ENCODE measurements around the gene IGFL4.

DNA sequence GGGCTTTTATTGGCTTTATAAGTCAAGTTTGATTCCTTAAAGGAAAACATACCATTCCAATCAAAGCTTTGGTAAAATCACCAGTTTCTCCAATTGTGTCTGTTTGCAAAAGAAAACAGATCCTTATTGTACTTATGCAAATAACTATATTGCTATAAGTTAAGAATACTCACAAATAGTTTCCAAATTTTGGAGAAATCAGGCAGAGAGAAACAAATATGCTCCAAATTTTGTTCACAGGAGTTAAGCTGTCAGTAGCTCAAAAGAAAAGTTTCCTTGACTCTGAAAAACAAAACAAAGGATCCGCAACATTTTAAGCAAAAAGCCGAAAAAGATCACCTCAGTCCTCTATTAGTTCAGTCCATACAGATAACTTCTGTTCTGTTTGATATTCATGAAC, 19.2 kb upstream of the IGFL4 start:
- no peak for TF ChIP-seq ZNF138 (tag by site-specific recombination; IDR thresholded peaks at IDR 0.05; ENCODE audit: borderline replicate concordance)
- no peak for TF ChIP-seq ZNF580 (tag by site-specific recombination; IDR thresholded peaks at IDR 0.05)
- TF ChIP-seq CTCF (tag by site-specific recombination; IDR thresholded peaks at IDR 0.05), result no peak
- TF ChIP-seq ZNF629 (tag by site-specific recombination; IDR thresholded peaks at IDR 0.05), result no peak
- no peak for TF ChIP-seq ZNF514 (tag by site-specific recombination; IDR thresholded peaks at IDR 0.05)
- no peak for TF ChIP-seq GLI4 (tag by site-specific recombination; IDR thresholded peaks at IDR 0.05)
- TF ChIP-seq EGR2 (tag by site-specific recombination; IDR thresholded peaks at IDR 0.05; ENCODE audit: low read depth), result no peak
- TF ChIP-seq, protein P1, sequence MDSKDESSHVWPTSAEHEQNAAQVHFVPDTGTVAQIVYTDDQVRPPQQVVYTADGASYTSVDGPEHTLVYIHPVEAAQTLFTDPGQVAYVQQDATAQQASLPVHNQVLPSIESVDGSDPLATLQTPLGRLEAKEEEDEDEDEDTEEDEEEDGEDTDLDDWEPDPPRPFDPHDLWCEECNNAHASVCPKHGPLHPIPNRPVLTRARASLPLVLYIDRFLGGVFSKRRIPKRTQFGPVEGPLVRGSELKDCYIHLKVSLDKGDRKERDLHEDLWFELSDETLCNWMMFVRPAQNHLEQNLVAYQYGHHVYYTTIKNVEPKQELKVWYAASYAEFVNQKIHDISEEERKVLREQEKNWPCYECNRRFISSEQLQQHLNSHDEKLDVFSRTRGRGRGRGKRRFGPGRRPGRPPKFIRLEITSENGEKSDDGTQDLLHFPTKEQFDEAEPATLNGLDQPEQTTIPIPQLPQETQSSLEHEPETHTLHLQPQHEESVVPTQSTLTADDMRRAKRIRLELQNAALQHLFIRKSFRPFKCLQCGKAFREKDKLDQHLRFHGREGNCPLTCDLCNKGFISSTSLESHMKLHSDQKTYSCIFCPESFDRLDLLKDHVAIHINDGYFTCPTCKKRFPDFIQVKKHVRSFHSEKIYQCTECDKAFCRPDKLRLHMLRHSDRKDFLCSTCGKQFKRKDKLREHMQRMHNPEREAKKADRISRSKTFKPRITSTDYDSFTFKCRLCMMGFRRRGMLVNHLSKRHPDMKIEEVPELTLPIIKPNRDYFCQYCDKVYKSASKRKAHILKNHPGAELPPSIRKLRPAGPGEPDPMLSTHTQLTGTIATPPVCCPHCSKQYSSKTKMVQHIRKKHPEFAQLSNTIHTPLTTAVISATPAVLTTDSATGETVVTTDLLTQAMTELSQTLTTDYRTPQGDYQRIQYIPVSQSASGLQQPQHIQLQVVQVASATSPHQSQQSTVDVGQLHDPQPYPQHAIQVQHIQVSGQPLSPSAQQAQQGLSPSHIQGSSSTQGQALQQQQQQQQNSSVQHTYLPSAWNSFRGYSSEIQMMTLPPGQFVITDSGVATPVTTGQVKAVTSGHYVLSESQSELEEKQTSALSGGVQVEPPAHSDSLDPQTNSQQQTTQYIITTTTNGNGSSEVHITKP (tag by site-specific recombination; IDR thresholded peaks at IDR 0.05), result no peak
- no peak for TF ChIP-seq SP2 (tag by site-specific recombination; IDR thresholded peaks at IDR 0.05)
- TF ChIP-seq BCL11B (tag by site-specific recombination; IDR thresholded peaks at IDR 0.05; ENCODE audit: low read depth), result no peak
